ENCODE data around the gene OR13C4.
"Not testable (repeated sequence)": the region's sequence is repeated elsewhere in the genome, so short reads cannot be mapped to it uniquely, and the experiment has no call there.

Gene OR13C4

GRCh38 chr9:104527109-104527508 is at the start of gene OR13C4:
OR13C4 (minus strand) TSS chr9:104527209; CDS start chr9:104527209, 0 bp downstream.
- no peak for DNase-seq (ENCODE audit: low read depth)

GRCh38 chr9:104575456-104575855 is 48.4 kb upstream of the OR13C4 start:
- DNase-seq (ENCODE audit: low read depth): no peak

DNA sequence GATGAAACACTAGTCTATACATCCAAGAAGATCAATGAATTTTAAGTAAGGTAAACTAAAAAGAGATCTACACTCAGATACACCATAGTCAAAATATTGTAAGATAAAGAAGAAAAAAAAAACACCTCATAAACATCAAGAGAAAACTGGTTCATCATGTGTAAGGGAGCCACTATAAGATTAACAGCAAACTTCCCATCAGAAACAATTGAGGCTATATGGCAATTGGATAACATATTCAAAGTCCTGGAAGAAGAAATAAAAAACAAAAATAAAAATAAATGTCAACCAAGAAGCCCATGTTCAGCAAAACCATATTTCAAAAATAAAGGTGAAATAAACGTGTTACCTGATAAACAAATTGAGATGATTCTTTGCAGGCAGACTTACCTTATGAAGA is 45.6 kb upstream of the OR13C4 start:
- no peak for DNase-seq (ENCODE audit: low read depth)

- DNase-seq (ENCODE audit: low read depth): no peak
Observed at GRCh38 chr9:104568868-104569267, 41.9 kb upstream of the OR13C4 start, which contains the start of gene OR13C8. OR13C8 (plus strand) TSS chr9:104569168; CDS start chr9:104569168, 0 bp downstream.

DNA sequence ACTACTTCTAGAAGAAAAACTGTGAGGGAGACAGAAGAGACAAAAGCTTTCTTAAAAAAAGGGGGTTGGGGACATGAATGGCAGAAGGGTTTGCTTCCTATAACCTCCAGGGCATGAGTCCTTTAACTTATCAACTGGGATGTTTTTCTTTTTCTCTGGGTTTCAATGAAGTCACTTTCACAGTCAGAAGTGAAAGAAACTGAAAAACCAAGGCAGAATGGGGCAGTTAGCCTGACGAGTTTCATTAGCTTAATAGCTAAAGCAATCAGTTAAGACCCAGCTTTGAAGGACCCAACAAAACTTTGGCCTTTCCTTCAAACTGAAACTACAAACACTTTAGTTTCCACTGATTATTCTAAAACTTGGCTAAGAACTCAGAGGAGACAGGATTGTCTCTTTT is 37.3 kb upstream of the OR13C4 start:
- DNase-seq (ENCODE audit: low read depth): no peak

DNA sequence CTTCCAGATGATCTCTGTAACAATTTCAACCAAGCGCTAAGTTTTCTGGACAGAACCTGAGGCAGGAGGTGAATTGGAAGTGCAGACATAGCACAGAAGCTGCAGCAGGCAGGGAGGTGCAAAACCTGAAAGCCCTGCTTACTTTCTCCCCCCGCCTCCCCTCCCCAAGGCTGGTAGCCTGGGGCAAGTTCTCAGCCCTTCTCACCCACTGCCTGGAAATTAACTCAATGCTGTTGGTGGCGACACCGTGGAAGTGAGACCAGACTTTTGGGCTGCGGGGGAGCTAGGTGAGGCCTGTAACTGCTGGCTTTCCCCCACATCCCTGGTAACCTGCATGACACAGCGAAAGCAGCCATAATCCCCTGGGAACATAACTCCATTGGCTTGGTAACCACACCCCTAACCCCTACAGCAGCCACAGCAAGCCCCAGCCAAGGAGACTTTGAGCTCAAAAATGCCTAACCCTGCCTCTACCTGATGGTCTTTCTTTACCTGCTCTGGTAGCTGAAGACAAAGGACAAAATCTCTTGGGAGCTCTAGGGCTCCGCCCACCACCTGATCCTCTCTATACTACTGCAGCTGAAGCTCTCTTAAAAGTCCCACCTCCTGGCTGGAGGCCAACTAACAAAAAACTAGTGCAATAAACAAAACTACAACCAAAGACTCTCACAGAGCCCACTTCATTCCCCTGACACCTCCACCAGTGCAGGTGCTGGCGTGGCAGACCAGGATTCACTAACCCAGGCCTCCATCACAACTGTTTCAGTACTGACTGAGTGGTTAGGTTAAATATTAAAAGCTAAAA is 30.0 kb upstream of the OR13C4 start:
- no peak for DNase-seq (ENCODE audit: low read depth)

GRCh38 chr9:104555521-104555920 is 28.5 kb upstream of the OR13C4 start:
- no peak for DNase-seq (ENCODE audit: low read depth)

DNA sequence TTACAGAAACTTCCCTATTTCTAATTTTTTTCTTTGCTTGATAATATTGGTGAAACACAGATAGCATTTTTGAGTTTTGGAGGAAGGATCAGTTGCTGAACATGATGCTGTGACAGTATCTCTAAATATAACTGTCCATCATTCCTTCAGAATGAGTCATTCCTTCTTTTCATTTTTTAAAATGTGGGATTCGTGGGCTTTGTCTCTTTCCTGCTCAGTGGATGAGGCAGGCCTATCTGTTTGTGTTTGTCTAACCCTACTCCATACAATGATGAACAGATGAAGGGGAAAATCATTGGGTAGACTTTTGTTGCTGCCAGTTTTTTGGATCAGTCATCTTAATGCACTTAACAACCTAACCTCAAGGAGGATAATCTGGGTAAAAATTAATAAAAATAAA is 26.3 kb upstream of the OR13C4 start:
- DNase-seq (ENCODE audit: low read depth): no peak

DNA sequence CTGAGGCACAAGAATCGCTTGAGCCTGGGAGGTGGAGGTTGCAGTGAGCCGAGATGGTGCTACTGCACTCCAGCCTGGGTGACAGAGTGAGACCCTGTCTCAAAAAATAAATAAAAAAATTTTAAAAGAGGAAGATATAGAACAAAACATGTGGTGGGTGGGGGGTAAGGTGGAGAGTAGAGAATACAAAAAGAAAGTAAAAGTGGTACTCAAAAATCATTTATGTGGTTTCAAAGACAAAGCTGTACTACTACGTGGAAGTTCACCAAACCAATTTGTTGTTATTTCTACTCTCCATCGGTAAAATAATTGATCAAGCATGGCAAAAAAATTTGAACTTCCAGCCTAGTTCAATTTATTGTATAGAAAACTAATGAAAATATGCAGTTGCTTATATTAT is 17.6 kb upstream of the OR13C4 start:
- DNase-seq (ENCODE audit: low read depth): no peak

DNA sequence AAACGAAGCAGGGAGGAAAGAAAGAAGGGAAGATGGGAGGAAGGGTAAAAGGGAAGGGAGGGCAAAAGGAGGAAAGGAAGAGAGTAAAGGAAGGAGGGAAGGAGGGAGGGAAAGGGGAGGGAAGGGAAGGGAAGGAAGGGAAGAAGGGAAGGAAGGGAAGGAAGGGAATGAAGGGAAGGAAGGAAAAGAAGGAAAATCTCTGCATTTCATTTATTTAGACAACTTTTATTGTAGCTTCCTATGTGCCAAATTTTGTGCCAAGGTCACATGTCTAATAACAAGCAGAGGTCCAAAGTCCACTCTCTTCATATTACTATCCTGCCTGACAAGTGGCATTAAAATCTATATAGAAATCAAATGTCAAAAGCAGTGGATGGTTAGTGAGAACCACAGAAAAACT is 12.3 kb upstream of the OR13C4 start:
- no peak for DNase-seq (ENCODE audit: low read depth)

- DNase-seq (ENCODE audit: low read depth): no peak
Observed at GRCh38 chr9:104536756-104537155, 9.7 kb upstream of the OR13C4 start, which contains the start of gene OR13C3. OR13C3 (minus strand) TSS chr9:104536856; CDS start chr9:104536723, 133 bp downstream.

DNA sequence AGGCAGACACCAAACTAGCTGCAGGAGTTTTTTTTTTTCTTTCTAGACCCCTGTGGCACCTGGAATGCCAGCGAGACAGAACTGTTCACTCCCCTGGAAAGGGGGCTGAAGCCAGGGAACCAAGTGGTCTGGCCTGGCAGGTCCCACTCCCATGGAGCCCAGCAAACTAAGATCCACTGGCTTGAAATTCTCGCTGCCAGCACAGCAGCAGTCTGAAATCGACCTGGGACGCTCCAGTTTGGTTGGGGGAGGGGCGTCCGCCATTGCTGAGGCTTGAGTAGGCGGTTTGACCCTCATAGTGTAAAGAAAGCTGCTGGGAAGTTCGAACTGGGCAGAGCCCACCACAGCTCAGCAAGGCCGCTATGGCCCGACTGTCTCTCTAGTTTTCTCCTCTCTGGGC is 6.8 kb downstream of the OR13C4 start:
- DNase-seq (ENCODE audit: low read depth): not testable (repeated sequence)

DNA sequence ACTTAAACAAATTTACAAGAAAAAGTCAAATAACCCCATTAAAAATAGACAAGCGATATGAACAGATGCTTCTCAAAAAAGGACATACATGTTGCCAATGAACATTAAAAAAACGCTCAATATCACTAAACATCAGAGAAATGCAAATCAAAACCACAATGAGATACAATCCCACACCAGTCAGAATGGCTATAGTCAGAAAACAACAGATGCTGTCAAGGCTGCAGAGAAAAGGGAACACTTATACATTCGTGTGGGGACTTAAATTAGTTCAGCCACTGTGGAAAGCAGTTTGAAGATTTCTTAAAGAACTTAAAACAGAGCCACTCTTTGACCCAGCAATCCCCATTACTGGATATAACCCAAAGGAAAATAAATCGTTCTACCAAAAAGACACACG is 12.1 kb downstream of the OR13C4 start:
- DNase-seq (ENCODE audit: low read depth): no peak

- no peak for DNase-seq (ENCODE audit: low read depth)
Observed at GRCh38 chr9:104506565-104506964, 20.4 kb downstream of the OR13C4 start.

- DNase-seq (ENCODE audit: low read depth): no peak
Observed at GRCh38 chr9:104503963-104504362, 23.0 kb downstream of the OR13C4 start, which contains the start of gene OR13F1. OR13F1 (plus strand) TSS chr9:104504263; CDS start chr9:104504263, 0 bp downstream.

GRCh38 chr9:104503440-104503839 is 23.6 kb downstream of the OR13C4 start:
- DNase-seq (ENCODE audit: low read depth): no peak

- DNase-seq (ENCODE audit: low read depth): no peak
Observed at GRCh38 chr9:104494808-104495207, 32.2 kb downstream of the OR13C4 start.

DNA sequence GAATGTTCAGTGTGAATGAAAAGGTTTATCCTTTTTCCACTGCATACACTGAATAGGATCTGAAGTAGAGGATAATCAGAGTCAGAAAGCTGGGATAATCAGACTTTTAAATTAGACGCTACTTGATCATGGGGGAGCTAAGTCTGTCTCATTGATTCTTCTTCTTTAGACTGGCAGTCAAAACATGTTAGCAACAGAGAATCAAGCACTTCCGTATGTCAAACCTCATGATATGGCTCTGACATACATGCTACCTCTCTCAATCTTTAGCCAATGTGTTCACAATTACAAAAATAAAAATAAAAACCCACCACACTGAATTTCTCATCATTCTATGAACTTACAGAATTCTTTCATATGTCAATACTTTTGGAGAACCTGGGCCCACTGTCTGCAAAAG is 42.0 kb downstream of the OR13C4 start:
- no peak for DNase-seq (ENCODE audit: low read depth)

GRCh38 chr9:104482921-104483570 is 44.0 kb downstream of the OR13C4 start:
- DNase-seq (ENCODE audit: low read depth): no peak
